HCEC 1CT (cell line): ENCODE measurements around the gene CALN1.
"Not testable (repeated sequence)": the region's sequence is repeated elsewhere in the genome, so short reads cannot be mapped to it uniquely, and the experiment has no call there.

Experiments used
- DNase-seq: peaks from one replicate; pipeline ENCODE4 v3.0.0-alpha.2; 2017

Gene CALN1

DNA sequence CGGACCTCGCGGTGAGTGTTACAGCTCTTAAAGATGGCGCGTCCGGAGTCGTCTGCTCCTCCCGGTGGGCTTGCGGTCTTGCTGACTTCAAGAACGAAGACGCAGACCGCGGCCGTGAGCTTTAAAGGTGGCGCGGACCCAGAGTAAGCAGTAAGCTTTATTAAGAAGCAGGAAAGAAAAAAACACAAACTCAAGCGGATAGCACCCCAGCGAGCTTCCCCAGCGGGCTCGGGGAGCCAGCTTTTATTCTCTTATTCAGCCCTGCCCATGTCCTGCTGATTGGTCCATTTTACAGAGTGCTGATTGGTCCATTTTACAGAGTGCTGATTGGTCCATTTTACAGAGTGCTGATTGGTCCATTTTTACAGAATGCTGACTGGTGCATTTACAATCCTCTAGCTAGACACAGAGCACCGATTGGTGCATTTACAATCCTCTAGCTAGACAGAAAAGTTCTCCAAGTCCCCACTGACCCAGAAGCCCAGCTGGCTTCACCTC is at the start of gene CALN1:
Gene CALN1 (minus strand): TSS at position 218 of the 498 bp plus-strand sequence.
- not testable (repeated sequence) for DNase-seq

DNA sequence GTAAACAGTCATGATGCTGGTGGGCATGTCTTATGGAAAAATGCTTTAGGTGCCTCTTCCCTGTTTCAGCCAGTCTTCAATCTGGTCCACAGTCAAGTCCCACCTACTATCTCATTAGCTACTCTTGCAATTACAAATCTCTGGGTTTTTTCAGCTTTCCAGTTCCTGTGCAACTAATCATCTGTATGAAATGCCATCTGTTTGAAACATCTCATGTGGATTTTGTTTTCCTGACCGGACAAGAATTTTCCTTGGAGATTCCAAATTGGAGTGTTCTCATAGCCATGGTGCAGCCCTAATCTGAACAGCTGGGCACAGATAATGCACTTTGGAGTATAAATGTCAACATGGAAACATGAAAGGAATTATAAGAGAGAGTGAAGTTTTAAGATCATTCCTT is 41.3 kb upstream of the CALN1 start:
- no peak for DNase-seq

GRCh38 chr7:72447465-72448204 is 35.5 kb upstream of the CALN1 start:
- DNase-seq: no peak

GRCh38 chr7:72446591-72447462 is 34.7 kb upstream of the CALN1 start:
- DNase-seq: no peak

GRCh38 chr7:72446131-72446530 is 34.0 kb upstream of the CALN1 start:
- DNase-seq: no peak

GRCh38 chr7:72445580-72445979 is 33.4 kb upstream of the CALN1 start:
- DNase-seq: no peak

GRCh38 chr7:72445075-72445474 is 32.9 kb upstream of the CALN1 start:
- DNase-seq: no peak

DNA sequence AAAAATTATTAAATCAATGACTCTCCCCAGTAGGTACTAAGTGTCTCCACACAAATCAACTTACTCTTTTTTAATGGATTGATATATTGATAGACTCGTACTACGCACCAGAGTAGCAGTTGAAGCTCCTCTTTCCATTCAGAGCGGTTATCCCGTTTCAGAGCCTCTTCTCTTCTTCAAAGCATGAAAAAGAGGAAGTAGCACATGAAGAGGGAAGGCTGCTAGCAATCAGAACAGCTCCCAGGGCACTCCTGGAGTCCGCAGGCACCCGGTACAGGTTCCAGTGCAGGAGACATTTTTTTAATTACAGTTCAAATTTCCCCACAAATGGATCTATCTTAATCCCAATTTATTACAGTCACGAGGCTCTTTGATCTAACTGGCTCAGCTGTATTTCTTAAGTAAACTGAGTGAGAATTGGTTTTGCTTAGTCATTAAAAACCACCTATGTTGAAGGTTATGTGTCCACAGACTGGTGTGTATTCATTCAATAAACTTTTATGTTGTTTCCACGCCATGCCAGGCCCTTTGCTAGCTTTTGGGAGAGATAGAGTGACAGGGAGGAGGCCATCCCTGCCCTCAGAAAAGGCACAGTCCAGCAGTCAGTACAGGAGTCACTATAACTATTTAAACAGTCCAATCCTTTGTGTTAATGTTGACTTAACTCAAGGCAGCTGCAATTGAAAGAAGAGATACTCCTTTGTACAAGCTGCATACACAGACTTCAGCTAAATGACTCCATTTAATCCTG is 32.1 kb upstream of the CALN1 start:
- DNase-seq: no peak

- DNase-seq: no peak
Observed at GRCh38 chr7:72441791-72442190, 29.7 kb upstream of the CALN1 start.

GRCh38 chr7:72438491-72438890 is 26.4 kb upstream of the CALN1 start:
- no peak for DNase-seq

GRCh38 chr7:72437610-72438009 is 25.5 kb upstream of the CALN1 start:
- no peak for DNase-seq

DNA sequence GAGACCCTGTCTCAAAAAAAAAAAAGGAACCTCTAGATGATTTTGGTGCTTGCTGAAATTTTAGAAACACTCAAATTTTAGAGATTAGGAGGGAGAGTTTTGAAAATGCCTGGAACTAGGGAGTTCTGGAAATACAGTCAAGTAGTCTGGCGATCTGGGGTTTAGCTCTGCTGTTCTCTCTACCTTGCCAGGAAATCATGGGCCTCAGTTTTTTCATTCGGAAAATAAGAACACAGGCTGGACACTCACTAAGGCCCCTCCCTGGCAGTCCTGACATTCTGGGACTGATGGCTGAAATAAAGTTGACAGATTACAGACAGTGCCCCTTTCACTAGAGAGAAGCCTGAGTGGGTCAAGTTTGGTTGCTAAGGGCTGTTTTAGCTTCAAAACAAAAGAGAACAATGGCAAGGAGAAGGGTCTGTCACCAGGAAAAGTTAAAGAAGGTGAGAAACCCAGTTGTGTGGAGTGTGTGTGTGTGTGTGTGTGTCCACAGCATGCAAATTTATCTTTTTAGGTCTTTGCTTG is 25.0 kb upstream of the CALN1 start:
- no peak for DNase-seq

DNA sequence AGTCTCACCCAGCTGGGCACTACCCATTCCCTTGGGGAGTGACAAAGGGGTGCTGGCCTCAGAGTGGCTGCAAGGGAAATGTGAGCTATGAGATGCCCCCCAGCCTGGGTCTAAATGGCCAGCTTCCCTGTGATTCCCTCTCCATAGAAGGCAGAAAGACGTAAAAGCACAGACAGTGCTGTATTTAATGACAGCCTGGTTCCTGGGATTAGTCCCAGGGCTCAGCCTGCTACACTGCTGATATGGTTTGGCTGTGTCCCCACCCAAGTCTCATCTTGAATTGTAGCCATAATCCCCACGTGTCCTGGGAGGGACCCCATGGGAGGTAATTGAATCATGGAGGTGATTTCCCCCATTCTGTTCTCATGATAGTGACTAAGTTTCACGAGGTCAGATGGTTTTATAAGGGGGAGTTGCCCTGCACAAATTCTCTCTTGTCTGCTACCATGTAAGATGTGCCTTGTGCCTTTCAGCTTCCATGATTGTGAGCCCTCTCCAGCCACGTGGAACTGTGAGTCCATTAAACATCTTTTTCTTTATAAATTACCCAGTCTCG is 23.9 kb upstream of the CALN1 start:
- no peak for DNase-seq

- no peak for DNase-seq
Observed at GRCh38 chr7:72435366-72435765, 23.2 kb upstream of the CALN1 start.

DNA sequence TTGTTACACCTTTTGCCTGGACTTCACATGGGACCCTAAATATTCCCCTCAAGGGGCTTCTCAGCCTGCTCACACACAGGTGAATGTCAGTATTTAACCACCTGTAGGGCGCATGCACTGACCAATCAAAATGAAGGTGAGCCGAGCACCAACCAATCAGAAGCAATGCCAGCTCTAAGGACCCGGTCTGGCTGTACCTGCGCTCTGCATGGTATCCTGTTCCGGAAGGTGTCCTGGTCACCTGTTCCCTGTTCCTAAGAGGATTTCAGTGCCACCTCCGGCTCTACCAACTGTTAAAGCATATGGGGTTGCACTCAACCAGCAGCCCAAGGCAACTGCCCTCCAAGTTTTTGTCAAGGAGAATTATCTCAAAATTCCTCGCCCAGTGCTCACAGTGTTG is 18.4 kb upstream of the CALN1 start:
- no peak for DNase-seq

- DNase-seq: no peak
Observed at GRCh38 chr7:72429316-72429715, 17.2 kb upstream of the CALN1 start.

DNA sequence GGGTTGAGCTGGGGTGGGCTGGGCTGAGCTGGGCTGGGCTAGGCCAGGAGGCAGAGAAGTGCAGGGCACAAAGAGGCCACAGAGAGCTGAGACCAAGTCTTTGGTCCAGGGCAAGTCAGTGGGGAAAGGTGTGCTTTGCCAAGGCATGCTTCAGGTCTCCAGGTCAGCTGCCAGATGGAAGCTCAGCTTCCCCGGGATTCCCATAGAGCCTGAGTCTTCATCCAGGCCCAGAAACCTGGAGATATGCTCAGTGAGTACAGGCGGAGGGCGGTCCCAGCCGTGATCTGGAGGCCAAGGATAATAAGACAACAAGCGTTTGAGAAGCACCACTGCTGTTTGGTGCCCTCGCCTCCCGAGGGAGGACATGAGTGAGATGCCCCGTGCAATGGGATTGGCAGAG is 4.7 kb upstream of the CALN1 start:
- DNase-seq: no peak

DNA sequence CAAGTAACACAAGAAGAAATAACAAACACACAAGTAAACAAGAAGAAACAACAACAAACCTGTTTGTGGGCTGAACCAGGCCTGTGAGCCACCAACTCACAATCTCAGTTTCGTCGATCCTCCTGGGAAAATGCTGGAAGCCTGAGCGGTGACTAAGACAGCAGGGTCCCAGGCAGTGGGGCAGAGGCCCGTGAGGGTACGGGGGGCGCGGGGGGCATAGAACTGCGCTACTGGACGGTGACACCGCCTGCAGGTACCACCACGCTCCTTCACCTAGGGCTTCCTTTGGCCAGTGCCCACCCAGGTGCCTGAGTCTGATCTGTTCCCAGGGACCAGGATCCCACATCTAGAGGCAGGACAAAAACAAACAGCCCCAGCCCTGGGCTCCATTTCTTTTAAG is 3.4 kb upstream of the CALN1 start:
- no peak for DNase-seq

DNA sequence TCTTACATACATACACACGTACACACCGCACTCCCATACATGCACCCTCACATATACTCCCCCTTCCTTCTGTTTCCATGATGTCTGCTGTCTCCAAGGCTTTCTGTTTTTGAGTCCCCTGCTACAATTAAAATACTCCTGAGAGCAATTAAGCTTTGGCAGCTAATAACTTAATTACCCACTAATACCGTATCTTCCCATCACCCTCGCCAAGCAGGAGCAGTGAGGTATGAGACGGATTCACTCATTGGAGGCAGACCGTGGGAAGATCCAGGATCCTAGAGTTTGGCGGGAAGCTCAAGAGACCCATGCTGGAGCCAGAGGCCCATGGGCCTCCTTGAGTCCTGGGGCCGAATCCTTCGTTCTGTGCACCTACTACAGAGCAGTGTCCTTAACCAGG is 1.7 kb upstream of the CALN1 start:
- no peak for DNase-seq

DNA sequence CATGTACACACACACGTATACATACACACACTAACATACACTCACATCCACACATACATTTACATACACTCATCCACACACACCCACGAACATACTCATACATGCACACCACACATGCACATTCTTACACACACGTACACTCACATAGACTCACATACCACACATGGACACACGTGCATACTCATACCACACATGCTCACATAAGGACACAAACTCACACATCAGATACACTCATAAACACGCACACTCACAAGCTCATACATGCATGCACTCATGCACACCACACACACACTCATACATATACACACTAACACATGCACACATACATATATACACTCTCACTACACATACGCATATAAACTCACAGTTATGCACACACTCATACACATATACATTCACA is 1.2 kb upstream of the CALN1 start:
- DNase-seq: no peak

DNA sequence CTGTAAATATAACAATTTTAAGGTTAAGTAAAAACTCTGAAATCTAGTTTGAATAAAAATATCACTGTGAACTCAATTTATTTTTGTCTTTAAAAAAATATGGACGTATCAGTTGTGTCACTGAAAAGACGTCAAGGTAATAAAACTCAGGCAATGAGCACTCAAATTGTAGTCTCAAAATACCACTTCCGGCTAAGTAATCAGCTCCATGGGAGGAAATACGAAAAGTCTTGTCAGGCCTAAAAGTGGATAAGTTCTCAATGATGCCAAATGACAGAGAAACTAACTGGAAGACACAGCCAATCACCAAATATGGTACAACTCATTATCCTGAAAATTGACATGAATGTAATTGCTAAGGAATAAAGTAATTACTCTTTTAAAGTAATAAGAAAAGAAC is 719 bp downstream of the CALN1 start:
- no peak for DNase-seq

DNA sequence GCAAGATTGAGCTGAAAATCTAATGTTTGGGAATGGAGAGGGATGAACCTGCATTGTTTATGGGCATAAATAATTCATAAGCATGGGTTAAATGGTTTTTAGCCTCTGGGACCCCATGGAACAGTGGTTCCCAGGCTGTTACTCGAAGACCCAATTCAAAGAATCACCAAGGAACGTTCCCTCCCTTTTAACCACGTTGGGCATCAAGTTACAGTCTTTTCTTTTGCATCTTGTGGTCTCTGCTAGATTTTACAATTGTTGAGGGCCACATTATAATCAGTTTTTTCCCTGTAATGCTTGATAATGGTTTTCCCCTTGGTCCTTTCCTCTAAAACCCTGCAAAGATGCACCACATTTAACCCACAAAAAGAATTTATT is 2.5 kb downstream of the CALN1 start:
- DNase-seq: no peak
